Calu3 (cell line): ENCODE results near the gene MGMT. TPM values are rescaled to one million over a fixed set of nuclear protein-coding genes. Genes with fewer than 3 reads are reported as not detected.

Experiments
- BruUV-seq: library from RNA; stranded (reverse); fragments of 400-500 nt; replicated peaks from 2 replicates; lab custom pipeline; 2021; lab: Mats Ljungman, UMichigan
- CTCF ChIA-PET: fragments of 300-600 bp; sonication (Branson Sonifier 250); formaldehyde crosslinking; loops from one replicate; lab custom pipeline; 2022; ENCODE audit warnings: antibody characterized with exemption; lab: Charles Lee
- DNase-seq: peaks from one replicate; pipeline ENCODE4 v3.0.0; 2022
- H3K27ac Mint-ChIP-seq: one replicate; pipeline ENCODE4 v1.8.0; 2022; ENCODE audit warnings: mixed read lengths; ENCODE audit not compliant: unreplicated experiment
- H3K27me3 Mint-ChIP-seq: one replicate; pipeline ENCODE4 v1.8.0; 2022; ENCODE audit warnings: mixed read lengths; ENCODE audit not compliant: unreplicated experiment
- H3K36me3 Mint-ChIP-seq: one replicate; pipeline ENCODE4 v1.8.0; 2022; ENCODE audit warnings: mild to moderate bottlenecking, moderate library complexity, mixed read lengths; ENCODE audit not compliant: insufficient read depth, unreplicated experiment
- H3K4me1 Mint-ChIP-seq: one replicate; pipeline ENCODE4 v1.8.0; 2022; ENCODE audit warnings: mild to moderate bottlenecking, low read depth, mixed read lengths; ENCODE audit not compliant: unreplicated experiment
- H3K4me3 Mint-ChIP-seq: one replicate; pipeline ENCODE4 v1.8.0; 2022; ENCODE audit warnings: mild to moderate bottlenecking, low read depth, moderate library complexity, mixed read lengths; ENCODE audit not compliant: unreplicated experiment
- H3K9me3 Mint-ChIP-seq: one replicate; pipeline ENCODE4 v1.8.0; 2022; ENCODE audit warnings: low read depth, mixed read lengths; ENCODE audit not compliant: unreplicated experiment
- intact Hi-C: fragments of 100-400 bp; cut with micrococcal nuclease; formaldehyde crosslinking; loops from one replicate; pipeline ENCODE4 v1.10.0; 2022; ENCODE audit not compliant: unreplicated experiment
- total RNA-seq: library from RNA; stranded (reverse); gene quantifications from 2 replicates; pipeline ENCODE4 v1.2.3, GENCODE V29; 2022
- TF ChIP-seq, protein P1 (sequence below): fragments of 200-600 bp; IDR thresholded peaks from one replicate; pipeline ENCODE4 v1.8.0; 2022; ENCODE audit warnings: antibody characterized with exemption; ENCODE audit not compliant: unreplicated experiment

MGMT gene
- total RNA-seq, 1 experiment from 2014 or later: 8.3 TPM

DNA sequence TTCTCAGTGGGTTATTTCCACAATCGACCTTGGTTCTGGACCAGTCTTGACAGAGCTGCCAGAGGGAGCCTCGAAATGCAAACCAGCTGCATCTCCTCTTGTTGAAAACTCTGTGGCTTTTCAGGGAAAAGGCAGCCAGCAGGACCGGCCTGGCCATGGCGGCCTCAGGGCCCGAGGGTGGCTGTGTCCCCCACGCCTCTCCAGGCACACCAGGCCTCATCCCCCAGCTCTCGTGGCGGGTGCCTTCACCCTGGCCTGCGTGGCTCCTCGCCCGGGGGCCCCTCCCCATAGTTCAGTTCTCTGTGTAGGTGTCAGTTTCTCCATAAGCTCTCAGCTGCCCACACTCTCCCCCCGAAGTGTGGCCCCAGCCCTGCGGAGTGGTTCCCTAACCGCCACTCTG is 63.5 kb downstream of the MGMT start:
- Mint-ChIP-seq H3K36me3 (no peaks in the 10 kb centered on the region), H3K27me3 (no peaks in the 10 kb centered on the region), H3K4me1 (peaks cover 8% of the 10 kb centered on the region), H3K27ac (no peak overlapping the region), H3K9me3 (no peaks in the 10 kb centered on the region), H3K4me3 (no peak overlapping the region)
- DNase-seq: no peak
- TF ChIP-seq, protein P1, sequence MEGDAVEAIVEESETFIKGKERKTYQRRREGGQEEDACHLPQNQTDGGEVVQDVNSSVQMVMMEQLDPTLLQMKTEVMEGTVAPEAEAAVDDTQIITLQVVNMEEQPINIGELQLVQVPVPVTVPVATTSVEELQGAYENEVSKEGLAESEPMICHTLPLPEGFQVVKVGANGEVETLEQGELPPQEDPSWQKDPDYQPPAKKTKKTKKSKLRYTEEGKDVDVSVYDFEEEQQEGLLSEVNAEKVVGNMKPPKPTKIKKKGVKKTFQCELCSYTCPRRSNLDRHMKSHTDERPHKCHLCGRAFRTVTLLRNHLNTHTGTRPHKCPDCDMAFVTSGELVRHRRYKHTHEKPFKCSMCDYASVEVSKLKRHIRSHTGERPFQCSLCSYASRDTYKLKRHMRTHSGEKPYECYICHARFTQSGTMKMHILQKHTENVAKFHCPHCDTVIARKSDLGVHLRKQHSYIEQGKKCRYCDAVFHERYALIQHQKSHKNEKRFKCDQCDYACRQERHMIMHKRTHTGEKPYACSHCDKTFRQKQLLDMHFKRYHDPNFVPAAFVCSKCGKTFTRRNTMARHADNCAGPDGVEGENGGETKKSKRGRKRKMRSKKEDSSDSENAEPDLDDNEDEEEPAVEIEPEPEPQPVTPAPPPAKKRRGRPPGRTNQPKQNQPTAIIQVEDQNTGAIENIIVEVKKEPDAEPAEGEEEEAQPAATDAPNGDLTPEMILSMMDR: no peak
- CTCF ChIA-PET: no interaction called here
- no TSS peak for BruUV-seq
- intact Hi-C loops: no loop called here

DNA sequence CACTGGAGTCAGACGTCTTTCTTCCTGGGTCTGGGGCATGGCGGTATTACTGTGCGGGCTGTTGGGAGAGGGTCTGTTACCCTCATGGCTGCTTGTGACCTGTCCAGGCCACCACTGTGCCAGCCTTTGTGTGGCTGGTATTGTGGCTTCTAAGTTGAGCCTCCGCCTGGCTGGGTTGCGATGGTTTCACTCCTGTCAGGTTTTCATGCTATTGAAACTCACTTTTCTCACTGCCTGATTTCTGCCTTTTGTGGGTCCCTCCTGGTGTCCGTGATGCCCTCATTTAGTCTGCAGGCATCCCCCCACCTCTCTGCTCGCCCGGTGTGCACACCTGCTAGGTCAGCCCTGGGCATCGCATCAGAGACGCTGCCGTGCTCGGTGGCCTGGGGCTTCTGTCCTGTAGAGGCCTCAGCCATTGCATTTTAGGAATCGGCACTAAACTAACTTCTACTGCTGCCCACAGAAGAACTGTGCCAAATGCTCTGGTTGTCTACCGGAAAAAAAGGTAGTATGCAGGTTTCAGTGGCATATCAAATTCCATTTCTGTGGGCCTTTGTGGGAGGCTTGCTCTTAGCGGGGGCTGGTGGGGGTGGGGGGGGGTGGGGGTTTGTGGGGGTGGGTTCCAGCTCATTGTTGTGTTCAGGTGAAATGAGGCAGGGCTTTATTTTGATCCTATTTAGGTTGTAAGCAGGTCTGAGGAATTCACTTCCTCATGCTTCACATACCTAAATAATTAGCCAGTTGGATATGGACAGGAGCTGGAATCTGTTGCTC is 64.3 kb downstream of the MGMT start:
- TF ChIP-seq, protein P1: no peak
- H3K4me3 Mint-ChIP-seq: no peak overlapping the region
- intact Hi-C loops: no loop called here
- CTCF ChIA-PET: no interaction called here
- no peak overlapping the region for H3K27ac Mint-ChIP-seq
- no peaks in the 10 kb centered on the region for H3K36me3 Mint-ChIP-seq
- no peaks in the 10 kb centered on the region for H3K9me3 Mint-ChIP-seq
- peaks cover 8% of the 10 kb centered on the region for H3K4me1 Mint-ChIP-seq
- no TSS peak for BruUV-seq
- DNase-seq: no peak
- H3K27me3 Mint-ChIP-seq: no peaks in the 10 kb centered on the region

DNA sequence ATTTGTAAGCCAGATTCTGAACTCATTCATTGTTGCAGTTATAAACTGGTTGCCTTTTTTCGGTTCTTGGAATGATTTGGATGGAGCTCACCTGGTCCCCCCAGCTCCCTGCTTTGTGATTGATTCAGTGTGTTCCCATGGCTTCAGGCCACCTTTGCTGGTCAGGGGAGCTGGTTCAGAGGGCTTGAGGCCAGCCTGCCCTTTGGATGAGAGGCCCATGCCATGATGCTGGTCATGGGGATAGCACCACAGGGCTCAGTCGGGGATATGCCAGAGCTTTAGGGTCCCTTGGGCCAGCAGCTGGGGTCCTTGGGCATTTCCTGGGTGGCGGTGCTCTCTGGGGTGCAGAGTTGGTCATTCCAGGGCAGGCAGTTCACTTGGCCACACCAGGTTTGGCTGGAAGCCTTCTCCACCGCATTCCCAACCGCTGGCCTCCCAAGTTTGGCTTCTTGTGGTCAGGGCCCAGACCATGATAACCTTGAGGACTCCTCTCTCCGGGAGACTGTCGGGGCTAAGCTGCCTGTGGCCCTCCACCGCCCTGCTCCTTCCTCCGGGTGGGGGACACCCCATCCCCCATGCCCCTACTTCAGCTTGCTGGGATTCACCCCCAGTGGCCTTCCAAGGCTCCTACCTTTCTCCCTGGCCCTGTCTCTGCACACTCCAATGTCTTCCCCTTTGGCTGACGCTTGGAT is 65.1 kb downstream of the MGMT start:
- no peaks in the 10 kb centered on the region for H3K36me3 Mint-ChIP-seq
- BruUV-seq: no TSS peak
- peaks cover 8% of the 10 kb centered on the region for H3K4me1 Mint-ChIP-seq
- no peak for DNase-seq
- CTCF ChIA-PET: no interaction called here
- H3K9me3 Mint-ChIP-seq: no peaks in the 10 kb centered on the region
- no peaks in the 10 kb centered on the region for H3K27me3 Mint-ChIP-seq
- no peak overlapping the region for H3K4me3 Mint-ChIP-seq
- intact Hi-C loops: no loop called here
- H3K27ac Mint-ChIP-seq: no peak overlapping the region
- TF ChIP-seq, protein P1: no peak

DNA sequence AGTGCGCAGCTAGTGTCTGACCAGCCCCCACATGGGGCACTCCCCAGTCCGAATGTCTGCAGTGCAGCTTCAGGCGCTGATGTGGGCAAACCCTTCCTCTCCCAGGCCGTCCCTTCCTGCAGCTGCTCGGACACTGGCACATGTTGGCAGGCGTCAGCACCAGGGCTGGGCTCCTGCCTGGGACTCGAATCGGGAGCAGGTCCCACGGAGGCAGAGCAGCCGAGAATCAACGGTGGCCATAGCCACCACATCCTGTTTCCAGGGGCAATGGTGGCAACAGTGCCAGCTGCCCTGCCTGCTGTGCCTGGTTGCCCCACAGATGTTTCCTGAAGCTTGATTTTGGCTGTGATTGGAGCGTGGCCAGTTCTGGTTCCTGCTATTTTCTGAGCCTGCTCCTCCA is 65.8 kb downstream of the MGMT start:
- H3K27me3 Mint-ChIP-seq: no peaks in the 10 kb centered on the region
- TF ChIP-seq, protein P1: no peak
- BruUV-seq: no TSS peak
- intact Hi-C loops: no loop called here
- no peaks in the 10 kb centered on the region for H3K9me3 Mint-ChIP-seq
- no peak for DNase-seq
- no peak overlapping the region for H3K4me3 Mint-ChIP-seq
- H3K36me3 Mint-ChIP-seq: no peaks in the 10 kb centered on the region
- CTCF ChIA-PET: no interaction called here
- peaks cover 8% of the 10 kb centered on the region for H3K4me1 Mint-ChIP-seq
- no peak overlapping the region for H3K27ac Mint-ChIP-seq
